GM06990 (cell line): ENCODE measurements around the gene PODNL1.

Source experiments
- DNase-seq: peaks from one replicate; pipeline ENCODE4 v3.0.0-alpha.2; 2011; ENCODE audit not compliant: insufficient read length; ENCODE audit errors: extremely low read depth
- H3K27me3 ChIP-seq: replicated peaks from 2 replicates; pipeline ENCODE4 v1.6.0; 2011; ENCODE audit warnings: low read length; ENCODE audit not compliant: control insufficient read depth, insufficient read depth
- H3K36me3 ChIP-seq: 2 replicates; pipeline ENCODE4 v1.5.1; 2011; ENCODE audit warnings: low read length; ENCODE audit not compliant: control insufficient read depth, insufficient read depth
- H3K4me3 ChIP-seq: replicated peaks from 2 replicates; pipeline ENCODE4 v1.5.1; 2011; ENCODE audit warnings: low read depth, mild to moderate bottlenecking, control low read depth, low read length
- TF ChIP-seq, protein P1 (sequence below): IDR thresholded peaks from 2 replicates; pipeline ENCODE4 v1.5.1; 2011; ENCODE audit warnings: low read length, control low read depth, mild to moderate bottlenecking, inconsistent platforms; ENCODE audit not compliant: insufficient read depth, poor library complexity, severe bottlenecking

PODNL1 gene

DNA sequence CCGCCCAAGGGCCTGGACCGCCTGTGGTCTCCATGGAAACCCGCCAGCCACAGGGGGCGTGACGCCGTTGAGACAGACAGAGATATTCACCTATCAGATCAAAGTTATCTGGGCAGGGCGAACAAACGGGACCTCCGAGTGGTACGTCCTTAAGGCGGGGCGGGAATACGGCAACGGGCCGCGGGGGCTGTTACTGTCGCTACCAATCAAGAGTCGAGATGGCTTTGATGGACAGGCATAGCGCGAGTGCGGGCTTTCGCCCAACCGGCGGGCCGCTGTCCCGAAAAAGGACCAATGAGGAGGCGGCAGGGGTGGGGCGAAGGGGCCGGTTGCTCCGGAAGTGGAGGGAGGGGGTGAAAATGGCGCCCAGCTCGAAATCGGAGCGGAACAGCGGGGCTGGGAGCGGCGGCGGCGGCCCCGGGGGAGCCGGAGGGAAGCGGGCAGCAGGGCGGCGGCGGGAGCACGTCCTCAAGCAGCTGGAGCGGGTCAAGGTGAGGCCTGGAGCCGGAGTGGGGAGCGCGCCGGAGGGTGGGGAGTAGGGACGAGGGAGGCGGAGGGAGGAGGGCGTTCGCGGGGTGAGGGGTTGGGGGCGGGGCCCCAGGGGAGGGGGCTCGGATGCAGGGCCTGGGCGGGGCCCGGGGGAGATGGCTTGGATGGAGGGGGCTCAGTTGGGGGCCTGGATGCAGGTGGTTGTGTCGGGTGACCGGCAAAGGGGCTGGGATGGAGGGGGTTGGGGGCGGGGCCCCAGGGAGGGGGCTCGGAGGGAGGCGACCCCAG is 14.1 kb upstream of the PODNL1 start, which contains the start of gene DCAF15:
TSS of gene DCAF15 (plus strand) at position 356 of the 777 bp plus-strand sequence. CDS start at position 360, 4 bp downstream.
- TF ChIP-seq, protein P1, sequence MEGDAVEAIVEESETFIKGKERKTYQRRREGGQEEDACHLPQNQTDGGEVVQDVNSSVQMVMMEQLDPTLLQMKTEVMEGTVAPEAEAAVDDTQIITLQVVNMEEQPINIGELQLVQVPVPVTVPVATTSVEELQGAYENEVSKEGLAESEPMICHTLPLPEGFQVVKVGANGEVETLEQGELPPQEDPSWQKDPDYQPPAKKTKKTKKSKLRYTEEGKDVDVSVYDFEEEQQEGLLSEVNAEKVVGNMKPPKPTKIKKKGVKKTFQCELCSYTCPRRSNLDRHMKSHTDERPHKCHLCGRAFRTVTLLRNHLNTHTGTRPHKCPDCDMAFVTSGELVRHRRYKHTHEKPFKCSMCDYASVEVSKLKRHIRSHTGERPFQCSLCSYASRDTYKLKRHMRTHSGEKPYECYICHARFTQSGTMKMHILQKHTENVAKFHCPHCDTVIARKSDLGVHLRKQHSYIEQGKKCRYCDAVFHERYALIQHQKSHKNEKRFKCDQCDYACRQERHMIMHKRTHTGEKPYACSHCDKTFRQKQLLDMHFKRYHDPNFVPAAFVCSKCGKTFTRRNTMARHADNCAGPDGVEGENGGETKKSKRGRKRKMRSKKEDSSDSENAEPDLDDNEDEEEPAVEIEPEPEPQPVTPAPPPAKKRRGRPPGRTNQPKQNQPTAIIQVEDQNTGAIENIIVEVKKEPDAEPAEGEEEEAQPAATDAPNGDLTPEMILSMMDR, result no peak
- peaks cover 18% of the 10 kb centered on the region for H3K36me3 ChIP-seq
- peak; percentile 99 for DNase-seq
- peak within 1 kb of the TSS; percentile 85 for H3K4me3 ChIP-seq
- H3K27me3 ChIP-seq, result no peaks in the 10 kb centered on the region

DNA sequence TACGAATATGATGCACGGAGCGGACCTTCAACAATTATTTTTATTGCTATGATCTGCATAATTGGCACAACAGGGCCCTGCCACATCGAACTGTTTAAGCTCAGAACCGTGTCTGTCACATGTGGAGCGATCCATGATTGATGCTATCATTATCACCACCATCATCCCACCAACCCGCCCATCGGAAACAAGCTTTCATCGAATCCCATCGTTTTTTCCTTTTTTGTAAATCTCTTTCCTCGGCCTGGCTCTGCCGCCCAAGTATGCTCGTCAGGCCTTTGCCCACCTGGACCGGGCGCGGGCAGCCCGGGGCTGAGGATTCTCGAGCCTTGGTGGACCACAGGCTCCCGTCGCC is 13.6 kb upstream of the PODNL1 start:
- Histone ChIP-seq H3K36me3 (peaks cover 16% of the 10 kb centered on the region), H3K27me3 (no peaks in the 10 kb centered on the region), H3K4me3 (peak overlapping the region; percentile 54)
- DNase-seq, result no peak
- TF ChIP-seq, protein P1, result no peak

DNA sequence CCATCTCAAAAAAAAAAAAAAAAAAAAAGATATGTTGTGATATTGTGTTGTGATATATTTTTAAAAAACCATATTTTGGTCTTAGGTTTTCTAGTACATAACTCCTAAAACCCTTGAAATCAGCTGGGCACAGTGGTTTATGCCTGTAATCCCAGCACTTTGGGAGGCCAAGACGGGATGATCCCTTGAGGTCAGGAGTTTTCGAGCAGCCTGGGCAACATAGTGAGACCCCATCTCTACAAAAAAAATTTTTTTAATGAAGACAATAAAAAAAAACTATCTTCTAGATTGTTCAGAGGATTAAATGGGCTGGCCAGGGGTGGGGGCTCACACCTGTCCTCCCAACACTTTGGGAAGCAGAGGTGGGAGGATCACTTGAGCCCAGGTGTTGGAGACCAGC is 12.8 kb upstream of the PODNL1 start:
- DNase-seq, result no peak
- peaks cover 9% of the 10 kb centered on the region for H3K36me3 ChIP-seq
- TF ChIP-seq, protein P1, result no peak

DNA sequence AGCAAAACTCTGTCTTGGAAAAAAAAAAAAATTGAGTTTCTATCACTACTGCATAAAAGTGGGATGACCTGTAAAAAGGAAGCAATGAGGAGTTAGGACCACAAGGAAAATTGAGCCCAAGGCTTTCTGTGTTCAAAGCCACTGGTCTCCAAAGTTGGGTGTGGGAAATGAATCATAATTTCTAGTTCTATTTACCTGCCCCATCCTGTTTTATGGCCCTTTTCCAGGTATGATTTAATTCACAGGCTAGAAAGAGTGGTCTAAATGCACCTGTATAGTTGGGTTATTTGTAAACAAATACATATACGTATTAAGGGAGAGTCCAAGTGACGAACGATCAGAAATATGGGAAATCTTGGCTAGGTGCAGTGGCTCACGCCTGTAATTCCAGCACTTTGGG is 8.2 kb upstream of the PODNL1 start:
- no peak overlapping the region for H3K4me3 ChIP-seq
- TF ChIP-seq, protein P1, result no peak

More for the DNA sequence above, 12.8 kb upstream of the PODNL1 start:
- Histone ChIP-seq H3K4me3 (no peak overlapping the region), H3K27me3 (no peaks in the 10 kb centered on the region)

DNA sequence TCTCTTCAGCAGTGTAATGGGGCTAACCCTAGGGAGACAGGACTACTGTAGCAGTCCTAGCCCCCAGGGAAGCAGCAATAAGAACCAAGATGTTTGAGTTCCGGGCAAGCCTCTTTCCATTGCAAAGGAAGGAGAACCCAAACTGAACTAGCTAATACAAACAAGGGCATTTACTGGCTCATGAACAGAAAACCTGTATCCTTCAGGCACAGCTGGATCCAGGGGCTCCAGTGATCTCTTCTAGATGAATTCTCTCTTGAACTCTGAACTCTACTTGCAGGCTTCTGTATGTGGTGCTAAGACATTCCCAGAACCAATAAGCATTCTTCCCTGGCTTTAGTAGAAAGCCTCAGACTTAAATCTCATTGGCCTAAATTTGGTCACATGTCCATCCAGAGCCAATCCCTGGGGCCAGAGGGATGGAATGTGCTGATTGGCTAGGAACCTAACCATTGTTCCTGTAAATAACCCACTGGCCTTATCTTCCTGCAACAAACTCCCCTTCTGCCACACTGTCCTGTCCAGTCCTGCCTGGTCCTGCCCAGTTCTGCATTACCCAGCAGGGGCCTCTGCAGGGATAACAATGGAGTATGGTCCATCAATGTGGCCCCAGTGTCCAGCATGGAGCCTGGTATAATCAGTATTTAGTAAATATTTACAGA is 3.9 kb upstream of the PODNL1 start:
- H3K4me3 ChIP-seq, result no peak overlapping the region
- no peaks in the 10 kb centered on the region for H3K27me3 ChIP-seq
- DNase-seq, result no peak
- H3K36me3 ChIP-seq, result no peaks in the 10 kb centered on the region
- TF ChIP-seq, protein P1, result no peak

More for the DNA sequence above, 8.2 kb upstream of the PODNL1 start:
- Histone ChIP-seq H3K36me3 (no peaks in the 10 kb centered on the region), H3K27me3 (no peaks in the 10 kb centered on the region)
- DNase-seq, result no peak
